ENCODE measurements around the gene MNT.

MNT gene

GRCh38 chr17:2421315-2422147 is 20.7 kb upstream of the MNT start:
- Mint-ChIP-seq H3K9me3 (no peaks in the 10 kb centered on the region), H3K27me3 (ENCODE audit: low read depth, poor library complexity) (no peaks in the 10 kb centered on the region), H3K4me1 (peaks cover 58% of the 10 kb centered on the region), H3K36me3 (ENCODE audit: low read depth) (peaks cover 64% of the 10 kb centered on the region), H3K27ac (peak overlapping the region; percentile 87), H3K4me3 (no peak overlapping the region)
- no peak for TF ChIP-seq CTCF (IDR thresholded peaks at IDR 0.05)
- DNase-seq: no peak

- no peak for DNase-seq
- peaks cover 51% of the 10 kb centered on the region for H3K36me3 Mint-ChIP-seq (ENCODE audit: low read depth)
Measured at GRCh38 chr17:2420176-2420575, 19.3 kb upstream of the MNT start.

GRCh38 chr17:2419486-2419885 is 18.6 kb upstream of the MNT start:
- Mint-ChIP-seq H3K4me3 (no peak overlapping the region), H3K36me3 (ENCODE audit: low read depth) (peaks cover 47% of the 10 kb centered on the region), H3K27ac (peak overlapping the region; percentile 92), H3K9me3 (no peaks in the 10 kb centered on the region), H3K4me1 (peaks cover 56% of the 10 kb centered on the region), H3K27me3 (ENCODE audit: low read depth, poor library complexity) (no peaks in the 10 kb centered on the region)
- no peak for DNase-seq
- no peak for TF ChIP-seq CTCF (IDR thresholded peaks at IDR 0.05)

More at GRCh38 chr17:2420176-2420575, 19.3 kb upstream of the MNT start:
- H3K27me3 Mint-ChIP-seq (ENCODE audit: low read depth, poor library complexity): no peaks in the 10 kb centered on the region
- TF ChIP-seq CTCF (IDR thresholded peaks at IDR 0.05): no peak
- H3K27ac Mint-ChIP-seq: peak overlapping the region; percentile 92
- no peak overlapping the region for H3K4me3 Mint-ChIP-seq
- H3K9me3 Mint-ChIP-seq: no peaks in the 10 kb centered on the region
- peaks cover 60% of the 10 kb centered on the region for H3K4me1 Mint-ChIP-seq

- Mint-ChIP-seq H3K9me3 (no peaks in the 10 kb centered on the region), H3K27me3 (ENCODE audit: low read depth, poor library complexity) (no peaks in the 10 kb centered on the region), H3K4me3 (no peak overlapping the region), H3K4me1 (peaks cover 53% of the 10 kb centered on the region), H3K36me3 (ENCODE audit: low read depth) (peaks cover 53% of the 10 kb centered on the region), H3K27ac (peak overlapping the region; percentile 92)
- no peak for DNase-seq
- no peak for TF ChIP-seq CTCF (IDR thresholded peaks at IDR 0.05)
Measured at GRCh38 chr17:2418572-2418971, 17.7 kb upstream of the MNT start.

- Mint-ChIP-seq H3K4me1 (peaks cover 38% of the 10 kb centered on the region), H3K9me3 (no peaks in the 10 kb centered on the region), H3K36me3 (ENCODE audit: low read depth) (peaks cover 40% of the 10 kb centered on the region), H3K4me3 (no peak overlapping the region), H3K27ac (peak overlapping the region; percentile 97), H3K27me3 (ENCODE audit: low read depth, poor library complexity) (no peaks in the 10 kb centered on the region)
- DNase-seq: peak; percentile 94
- peak; percentile 99 for TF ChIP-seq CTCF (IDR thresholded peaks at IDR 0.05)
Measured at GRCh38 chr17:2416010-2416734, 15.3 kb upstream of the MNT start.
